ENCODE data around the gene CD7. TPM values are rescaled to one million over a fixed set of nuclear protein-coding genes. Genes with fewer than 3 reads are reported as not detected.

Gene CD7
- total RNA-seq, 1 donor from 2014 or later = 0.83 TPM

GRCh38 chr17:82281076-82281475 lies 36.3 kb downstream of the CD7 start:
- TF ChIP-seq CTCF (IDR thresholded peaks at IDR 0.05; ENCODE audit: unreplicated experiment) = no peak
- no peaks in the 10 kb centered on the region for H3K27me3 Mint-ChIP-seq (ENCODE audit: low read depth)
- H3K4me1 Mint-ChIP-seq = peaks cover 18% of the 10 kb centered on the region
- H3K9me3 Mint-ChIP-seq = no peaks in the 10 kb centered on the region
- H3K36me3 Mint-ChIP-seq = peaks cover 5% of the 10 kb centered on the region
- no peak overlapping the region for H3K4me3 Mint-ChIP-seq
- no peak for DNase-seq (ENCODE audit: low spot score in 2 of 2, unreplicated experiment in 2 of 2)
- H3K27ac Mint-ChIP-seq = no peak overlapping the region

- H3K36me3 Mint-ChIP-seq = peaks cover 5% of the 10 kb centered on the region
- no peak for TF ChIP-seq CTCF (IDR thresholded peaks at IDR 0.05; ENCODE audit: unreplicated experiment)
- no peak overlapping the region for H3K27ac Mint-ChIP-seq
- no peaks in the 10 kb centered on the region for H3K9me3 Mint-ChIP-seq
- no peaks in the 10 kb centered on the region for H3K27me3 Mint-ChIP-seq (ENCODE audit: low read depth)
- no peak overlapping the region for H3K4me3 Mint-ChIP-seq
- H3K4me1 Mint-ChIP-seq = peaks cover 18% of the 10 kb centered on the region
- no peak for DNase-seq (ENCODE audit: low spot score in 2 of 2, unreplicated experiment in 2 of 2)
Observed at GRCh38 chr17:82280537-82280936, 36.9 kb downstream of the CD7 start.

- DNase-seq (ENCODE audit: low spot score in 2 of 2, unreplicated experiment in 2 of 2) = no peak
- Mint-ChIP-seq H3K4me1 (peaks cover 21% of the 10 kb centered on the region), H3K36me3 (peaks cover 5% of the 10 kb centered on the region), H3K27me3 (ENCODE audit: low read depth) (no peaks in the 10 kb centered on the region), H3K9me3 (no peaks in the 10 kb centered on the region), H3K4me3 (no peak overlapping the region), H3K27ac (no peak overlapping the region)
- no peak for TF ChIP-seq CTCF (IDR thresholded peaks at IDR 0.05; ENCODE audit: unreplicated experiment)
Observed at GRCh38 chr17:82278786-82279391, 38.5 kb downstream of the CD7 start.

GRCh38 chr17:82278308-82278707 lies 39.1 kb downstream of the CD7 start:
- DNase-seq (ENCODE audit: low spot score in 2 of 2, unreplicated experiment in 2 of 2) = no peak
- Mint-ChIP-seq H3K4me3 (no peak overlapping the region), H3K4me1 (peaks cover 16% of the 10 kb centered on the region), H3K36me3 (peaks cover 5% of the 10 kb centered on the region), H3K27ac (no peak overlapping the region), H3K9me3 (no peaks in the 10 kb centered on the region), H3K27me3 (ENCODE audit: low read depth) (no peaks in the 10 kb centered on the region)
- no peak for TF ChIP-seq CTCF (IDR thresholded peaks at IDR 0.05; ENCODE audit: unreplicated experiment)

- no peak for DNase-seq (ENCODE audit: low spot score in 2 of 2, unreplicated experiment in 2 of 2)
- Mint-ChIP-seq H3K4me3 (no peak overlapping the region), H3K9me3 (no peaks in the 10 kb centered on the region), H3K27ac (no peak overlapping the region), H3K4me1 (peaks cover 13% of the 10 kb centered on the region), H3K36me3 (peaks cover 5% of the 10 kb centered on the region), H3K27me3 (ENCODE audit: low read depth) (no peaks in the 10 kb centered on the region)
- no peak for TF ChIP-seq CTCF (IDR thresholded peaks at IDR 0.05; ENCODE audit: unreplicated experiment)
Observed at GRCh38 chr17:82277851-82278250, 39.6 kb downstream of the CD7 start.

GRCh38 chr17:82276938-82277337 lies 40.5 kb downstream of the CD7 start:
- peaks cover 19% of the 10 kb centered on the region for H3K4me1 Mint-ChIP-seq
- peaks cover 8% of the 10 kb centered on the region for H3K36me3 Mint-ChIP-seq
- no peaks in the 10 kb centered on the region for H3K9me3 Mint-ChIP-seq
- no peak overlapping the region for H3K4me3 Mint-ChIP-seq
- DNase-seq (ENCODE audit: low spot score in 2 of 2, unreplicated experiment in 2 of 2) = no peak
- no peak for TF ChIP-seq CTCF (IDR thresholded peaks at IDR 0.05; ENCODE audit: unreplicated experiment)
- no peak overlapping the region for H3K27ac Mint-ChIP-seq
- no peaks in the 10 kb centered on the region for H3K27me3 Mint-ChIP-seq (ENCODE audit: low read depth)

Measured in mesothelial cell of epicardium (in vitro differentiated cells).